GM10266 (cell line): ENCODE data around the gene KNCN.

Experiments
- DNase-seq: peaks from one replicate; pipeline ENCODE4 v3.0.0; 2012; ENCODE audit errors: extremely low spot score
- TF ChIP-seq, protein P1 (sequence below): IDR thresholded peaks from 2 replicates; pipeline ENCODE4 v1.5.1; 2012; ENCODE audit warnings: mild to moderate bottlenecking, low read depth; ENCODE audit not compliant: control insufficient read depth, insufficient read depth; ENCODE audit errors: missing control alignments

Gene KNCN

DNA sequence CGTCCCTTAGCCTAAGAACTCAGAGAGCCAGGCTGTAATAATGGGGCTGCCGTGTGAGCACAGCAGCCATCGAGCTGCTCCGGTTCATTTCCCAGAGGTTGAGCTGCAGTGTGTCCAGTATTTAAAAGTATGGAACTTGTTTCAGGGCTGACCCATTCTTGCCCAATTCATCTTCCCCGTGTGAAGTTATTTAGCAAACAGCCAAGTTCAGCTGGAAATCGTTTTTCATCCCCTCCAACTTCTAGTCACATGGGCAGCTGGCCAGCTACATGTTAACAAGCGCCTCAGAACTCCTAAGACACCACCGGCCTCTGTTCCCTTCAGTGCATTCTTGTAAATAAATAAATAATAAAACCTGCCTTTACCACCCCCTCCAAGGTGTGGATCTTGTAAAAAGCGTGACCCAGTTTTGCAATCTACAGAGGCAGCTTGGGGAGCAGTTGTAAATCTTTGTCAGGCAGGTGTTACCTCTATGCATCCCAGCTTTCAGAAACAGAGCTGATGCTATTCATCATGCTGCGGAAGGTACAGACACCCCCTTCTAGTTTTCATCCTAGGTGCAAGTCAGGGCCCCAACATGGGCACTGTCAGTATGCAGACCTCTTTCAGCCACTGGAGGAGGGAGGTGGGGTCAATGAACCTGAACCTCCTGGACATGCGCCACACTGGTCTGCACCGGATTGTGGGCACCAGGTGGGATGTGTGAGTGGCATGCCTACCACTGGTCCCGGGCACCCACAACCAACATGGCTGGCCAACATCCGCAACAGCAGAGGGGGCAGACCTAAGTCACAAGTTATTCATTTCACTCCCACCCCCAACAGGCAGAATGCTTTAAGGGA, 18.7 kb upstream of the KNCN start:
- TF ChIP-seq, protein P1, sequence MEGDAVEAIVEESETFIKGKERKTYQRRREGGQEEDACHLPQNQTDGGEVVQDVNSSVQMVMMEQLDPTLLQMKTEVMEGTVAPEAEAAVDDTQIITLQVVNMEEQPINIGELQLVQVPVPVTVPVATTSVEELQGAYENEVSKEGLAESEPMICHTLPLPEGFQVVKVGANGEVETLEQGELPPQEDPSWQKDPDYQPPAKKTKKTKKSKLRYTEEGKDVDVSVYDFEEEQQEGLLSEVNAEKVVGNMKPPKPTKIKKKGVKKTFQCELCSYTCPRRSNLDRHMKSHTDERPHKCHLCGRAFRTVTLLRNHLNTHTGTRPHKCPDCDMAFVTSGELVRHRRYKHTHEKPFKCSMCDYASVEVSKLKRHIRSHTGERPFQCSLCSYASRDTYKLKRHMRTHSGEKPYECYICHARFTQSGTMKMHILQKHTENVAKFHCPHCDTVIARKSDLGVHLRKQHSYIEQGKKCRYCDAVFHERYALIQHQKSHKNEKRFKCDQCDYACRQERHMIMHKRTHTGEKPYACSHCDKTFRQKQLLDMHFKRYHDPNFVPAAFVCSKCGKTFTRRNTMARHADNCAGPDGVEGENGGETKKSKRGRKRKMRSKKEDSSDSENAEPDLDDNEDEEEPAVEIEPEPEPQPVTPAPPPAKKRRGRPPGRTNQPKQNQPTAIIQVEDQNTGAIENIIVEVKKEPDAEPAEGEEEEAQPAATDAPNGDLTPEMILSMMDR: no peak
- no peak for DNase-seq

DNA sequence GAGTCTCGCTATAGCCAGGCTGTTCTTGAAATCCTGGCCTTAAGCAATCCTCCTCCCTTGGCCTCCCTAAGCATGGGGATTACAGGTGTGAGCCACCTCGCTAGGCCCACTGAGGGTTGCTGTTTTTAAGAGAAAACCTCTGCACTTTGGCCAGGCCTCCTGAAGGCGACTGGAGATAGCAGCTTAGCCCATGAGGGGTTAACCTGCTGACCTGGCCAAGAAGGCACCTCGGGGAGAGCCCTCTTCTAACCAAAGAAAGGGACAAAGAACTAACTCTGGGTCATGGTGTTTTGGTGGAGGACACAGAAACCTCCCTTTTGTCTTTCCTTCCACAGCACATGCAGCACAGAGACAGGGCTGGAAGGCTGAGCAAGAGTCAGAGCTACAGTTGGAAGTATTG, 17.7 kb upstream of the KNCN start:
- no peak for DNase-seq

GRCh38 chr1:46568461-46568891, 17.0 kb upstream of the KNCN start:
- TF ChIP-seq, protein P1: no peak
- DNase-seq: no peak

More for the DNA sequence above, 17.7 kb upstream of the KNCN start:
- TF ChIP-seq, protein P1: no peak

- TF ChIP-seq, protein P1: no peak
- no peak for DNase-seq
Observed at GRCh38 chr1:46563341-46563740, 11.9 kb upstream of the KNCN start.

DNA sequence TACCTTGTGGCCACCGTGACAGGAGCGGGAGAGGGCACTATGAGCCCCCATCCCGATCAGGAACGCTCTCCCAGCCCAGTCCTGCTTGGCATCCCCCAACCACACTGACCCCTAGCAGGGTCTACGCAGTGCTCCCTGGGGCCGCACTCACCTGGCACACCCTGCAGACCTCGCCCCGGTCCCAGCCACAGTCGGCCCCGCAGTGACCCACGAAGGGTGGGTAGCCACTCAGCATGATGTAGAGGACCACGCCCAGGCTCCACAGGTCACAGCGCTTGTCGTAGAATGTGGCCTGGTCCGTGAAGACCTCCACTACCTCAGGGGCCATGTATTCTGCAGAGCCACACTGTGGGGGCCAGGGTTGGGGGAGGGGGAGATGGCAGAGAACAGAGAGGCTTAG, 11.1 kb upstream of the KNCN start:
- TF ChIP-seq, protein P1: no peak
- no peak for DNase-seq

GRCh38 chr1:46558966-46559365, 7.5 kb upstream of the KNCN start:
- TF ChIP-seq, protein P1: no peak
- no peak for DNase-seq
